Measurements from ENCODE around the gene GRB7.

DNA sequence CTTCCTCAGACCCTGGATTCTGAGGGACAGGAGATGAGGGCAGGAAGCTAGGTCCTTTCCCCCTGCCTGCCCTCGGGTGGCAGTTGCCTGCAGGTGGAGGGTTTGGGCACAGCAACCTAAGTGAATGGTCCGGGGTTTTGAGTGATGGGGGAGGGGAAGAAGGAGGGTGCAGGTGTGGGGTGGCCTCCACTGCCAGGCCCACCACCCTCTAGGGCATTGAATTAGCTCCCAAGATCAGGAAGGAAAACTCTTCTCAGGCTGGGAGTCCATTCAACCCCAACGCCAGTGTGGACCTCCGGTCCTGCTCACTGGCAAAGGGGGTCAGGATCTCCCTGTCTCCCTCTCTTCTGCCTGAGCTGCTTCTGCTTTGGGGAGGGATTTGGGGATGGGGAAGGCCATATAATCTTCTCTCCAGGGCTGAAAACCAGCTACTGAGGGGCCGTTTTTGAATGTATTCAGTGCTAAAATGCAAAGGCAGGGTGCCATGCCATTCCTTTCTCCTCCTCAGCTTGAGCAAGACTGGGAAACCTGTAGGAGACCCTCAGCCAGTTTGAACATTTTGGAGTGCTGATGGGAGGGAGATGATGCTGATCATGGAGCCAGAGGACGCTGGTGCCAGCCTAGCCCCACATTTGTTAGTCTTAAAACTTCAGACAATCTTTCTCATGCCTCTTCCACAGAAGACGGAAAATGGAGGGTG lies 18.8 kb downstream of the GRB7 start:
- TF ChIP-seq, protein P1, sequence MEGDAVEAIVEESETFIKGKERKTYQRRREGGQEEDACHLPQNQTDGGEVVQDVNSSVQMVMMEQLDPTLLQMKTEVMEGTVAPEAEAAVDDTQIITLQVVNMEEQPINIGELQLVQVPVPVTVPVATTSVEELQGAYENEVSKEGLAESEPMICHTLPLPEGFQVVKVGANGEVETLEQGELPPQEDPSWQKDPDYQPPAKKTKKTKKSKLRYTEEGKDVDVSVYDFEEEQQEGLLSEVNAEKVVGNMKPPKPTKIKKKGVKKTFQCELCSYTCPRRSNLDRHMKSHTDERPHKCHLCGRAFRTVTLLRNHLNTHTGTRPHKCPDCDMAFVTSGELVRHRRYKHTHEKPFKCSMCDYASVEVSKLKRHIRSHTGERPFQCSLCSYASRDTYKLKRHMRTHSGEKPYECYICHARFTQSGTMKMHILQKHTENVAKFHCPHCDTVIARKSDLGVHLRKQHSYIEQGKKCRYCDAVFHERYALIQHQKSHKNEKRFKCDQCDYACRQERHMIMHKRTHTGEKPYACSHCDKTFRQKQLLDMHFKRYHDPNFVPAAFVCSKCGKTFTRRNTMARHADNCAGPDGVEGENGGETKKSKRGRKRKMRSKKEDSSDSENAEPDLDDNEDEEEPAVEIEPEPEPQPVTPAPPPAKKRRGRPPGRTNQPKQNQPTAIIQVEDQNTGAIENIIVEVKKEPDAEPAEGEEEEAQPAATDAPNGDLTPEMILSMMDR (IDR thresholded peaks at IDR 0.05; ENCODE audit: insufficient read depth, low read length, poor library complexity, severe bottlenecking): no peak
- no peak for TF ChIP-seq EZH2phosphoT487 (conservative IDR thresholded peaks at IDR 0.05; ENCODE audit: low read length)
